Lung (tissue), 12 donors: ENCODE results near the gene MRTFB. TPM values are rescaled to one million over a fixed set of nuclear protein-coding genes. Genes with fewer than 3 reads are reported as not detected.
"Not testable (repeated sequence)": the region's sequence is repeated elsewhere in the genome, so short reads cannot be mapped to it uniquely, and the experiment has no call there.

Experiments used
- ATAC-seq: fragments of 200-7000 bp; cut with Tn5 transposase; one replicate; pipeline ENCODE4 v1.9.1; 2020; ENCODE audit warnings: moderate number of reproducible peaks; ENCODE audit not compliant: insufficient read depth, low FRiP score
- DNase-seq, 3 donors: peaks; one replicate each; pipeline ENCODE4 v3.0.0-alpha.2; 2013 to 2017
- H3K27ac ChIP-seq, 2 donors: one replicate each; pipeline ENCODE4 v1.5.1; 2013; ENCODE audit warnings: mild to moderate bottlenecking in 2 of 2, moderate library complexity in 2 of 2, control low read depth in 1 of 2, inconsistent platforms in 1 of 2, low read depth in 1 of 2, low read length in 1 of 2
- H3K27me3 ChIP-seq, 3 donors: one replicate each; pipeline ENCODE4 v1.5.1; 2013; ENCODE audit warnings: low read length in 2 of 3; ENCODE audit not compliant: control insufficient read depth in 3 of 3, insufficient read depth in 3 of 3
- H3K36me3 ChIP-seq, 4 donors: one replicate each; pipeline ENCODE4 v1.5.1; 2013; ENCODE audit warnings: low read length in 4 of 4, mild to moderate bottlenecking in 1 of 4, moderate library complexity in 1 of 4; ENCODE audit not compliant: control insufficient read depth in 4 of 4, insufficient read depth in 4 of 4
- H3K4me1 ChIP-seq, 5 donors: one replicate each; pipeline ENCODE4 v1.5.1; 2013; ENCODE audit warnings: low read length in 5 of 5, mild to moderate bottlenecking in 2 of 5, moderate library complexity in 1 of 5; ENCODE audit not compliant: control insufficient read depth in 5 of 5, insufficient read depth in 5 of 5
- H3K4me3 ChIP-seq: one replicate; pipeline ENCODE4 v1.5.1; 2013; ENCODE audit warnings: mild to moderate bottlenecking, control low read depth, moderate library complexity
- H3K9ac ChIP-seq, 2 donors: one replicate each; pipeline ENCODE4 v1.5.1; 2013; ENCODE audit warnings: low read length in 2 of 2, control low read depth in 1 of 2; ENCODE audit not compliant: insufficient read depth in 1 of 2
- H3K9me3 ChIP-seq, 4 donors: one replicate each; pipeline ENCODE4 v1.5.1; 2013; ENCODE audit warnings: low read length in 3 of 4, mild to moderate bottlenecking in 1 of 4, moderate library complexity in 1 of 4; ENCODE audit not compliant: control insufficient read depth in 4 of 4, insufficient read depth in 3 of 4
- WGBS, 2 donors: extraction: QIAGEN DNeasy Blood & Tissue Kit; methylation state at CpG; one replicate each; pipeline ENCODE4 v1.1.7; 2013; 5-methylcytosine and 5-hydroxymethylcytosine counted together
- polyA plus RNA-seq, 2 donors: library from polyadenylated mRNA; stranded (reverse); fragments of 200-250 nt; gene quantifications; one replicate each; pipeline ENCODE4 v1.2.1, GENCODE V29; 2013
- total RNA-seq, 2 donors: library from RNA; depleted of rRNA in 1 of 2; stranded (reverse); fragments of >200 nt in 1 of 2; gene quantifications; one replicate each; pipeline ENCODE4 v1.2.1, GENCODE V29; 2014 to 2021
- TF ChIP-seq, protein P1 (sequence below): IDR thresholded peaks from 2 replicates; pipeline ENCODE4 v1.5.1; 2012; ENCODE audit warnings: mild to moderate bottlenecking; ENCODE audit errors: control extremely low read depth, extremely low read depth
- donor health status: control.
- donor health status: control.
- donor health status: Bipolar disorder and iron deficiency.
- donor health status: healthy.
- donor health status: DM: yes; HTN: yes; CAD: no.

Gene MRTFB
- total and polyA plus RNA-seq, 4 donors: 8.8 to 50.9 (median 27.8) TPM

GRCh38 chr16:14181371-14182050 is 110.4 kb downstream of the MRTFB start:
- peaks cover 2 to 25% (median 7%) of the 10 kb centered on the region in 5 donors for H3K4me1 ChIP-seq
- no peaks in the 10 kb centered on the region for H3K36me3 ChIP-seq
- H3K27ac ChIP-seq: no peak overlapping the region
- no peak overlapping the region for H3K4me3 ChIP-seq
- 75 to 83% methylated on average over 2 of the region's 2 CpGs for WGBS, 2 donors
- ATAC-seq: no peak
- peak in 2 of 3 donors; percentile 45 to 47 for DNase-seq
- TF ChIP-seq, protein P1, sequence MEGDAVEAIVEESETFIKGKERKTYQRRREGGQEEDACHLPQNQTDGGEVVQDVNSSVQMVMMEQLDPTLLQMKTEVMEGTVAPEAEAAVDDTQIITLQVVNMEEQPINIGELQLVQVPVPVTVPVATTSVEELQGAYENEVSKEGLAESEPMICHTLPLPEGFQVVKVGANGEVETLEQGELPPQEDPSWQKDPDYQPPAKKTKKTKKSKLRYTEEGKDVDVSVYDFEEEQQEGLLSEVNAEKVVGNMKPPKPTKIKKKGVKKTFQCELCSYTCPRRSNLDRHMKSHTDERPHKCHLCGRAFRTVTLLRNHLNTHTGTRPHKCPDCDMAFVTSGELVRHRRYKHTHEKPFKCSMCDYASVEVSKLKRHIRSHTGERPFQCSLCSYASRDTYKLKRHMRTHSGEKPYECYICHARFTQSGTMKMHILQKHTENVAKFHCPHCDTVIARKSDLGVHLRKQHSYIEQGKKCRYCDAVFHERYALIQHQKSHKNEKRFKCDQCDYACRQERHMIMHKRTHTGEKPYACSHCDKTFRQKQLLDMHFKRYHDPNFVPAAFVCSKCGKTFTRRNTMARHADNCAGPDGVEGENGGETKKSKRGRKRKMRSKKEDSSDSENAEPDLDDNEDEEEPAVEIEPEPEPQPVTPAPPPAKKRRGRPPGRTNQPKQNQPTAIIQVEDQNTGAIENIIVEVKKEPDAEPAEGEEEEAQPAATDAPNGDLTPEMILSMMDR: no peak
- peaks cover 0 to 3% (median 0%) of the 10 kb centered on the region in 4 donors for H3K9me3 ChIP-seq
- H3K9ac ChIP-seq: no peak overlapping the region
- no peaks in the 10 kb centered on the region for H3K27me3 ChIP-seq

DNA sequence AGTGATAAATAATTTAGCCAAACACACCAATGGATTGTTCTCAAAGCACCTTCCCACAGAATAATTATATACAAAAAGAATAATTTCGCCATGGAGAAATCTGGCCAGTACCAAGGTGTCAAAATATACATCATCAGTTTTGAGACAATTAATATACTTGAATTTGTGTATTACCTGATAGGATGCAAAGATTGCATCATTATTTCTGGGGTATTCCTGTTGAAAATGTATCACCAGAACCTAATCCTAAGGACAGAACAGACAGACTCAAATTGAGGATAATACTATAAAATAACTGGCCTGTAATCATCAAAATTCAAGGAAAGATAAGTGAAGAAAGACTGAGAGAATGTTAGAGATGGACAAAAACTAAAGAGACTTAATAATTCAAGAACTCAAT is 111.9 kb downstream of the MRTFB start:
- DNase-seq (no peak), ATAC-seq (no peak)
- H3K4me3 ChIP-seq: no peak overlapping the region
- no peaks in the 10 kb centered on the region for H3K36me3 ChIP-seq
- no peaks in the 10 kb centered on the region for H3K27me3 ChIP-seq
- H3K27ac ChIP-seq: no peak overlapping the region
- H3K9me3 ChIP-seq: peaks cover 0 to 3% (median 0%) of the 10 kb centered on the region in 4 donors
- 95% methylated on average over 1 of the region's 1 CpG for WGBS, 2 donors
- no peak overlapping the region for H3K9ac ChIP-seq
- peaks cover 4 to 38% (median 9%) of the 10 kb centered on the region in 5 donors for H3K4me1 ChIP-seq
- TF ChIP-seq, protein P1: no peak

DNA sequence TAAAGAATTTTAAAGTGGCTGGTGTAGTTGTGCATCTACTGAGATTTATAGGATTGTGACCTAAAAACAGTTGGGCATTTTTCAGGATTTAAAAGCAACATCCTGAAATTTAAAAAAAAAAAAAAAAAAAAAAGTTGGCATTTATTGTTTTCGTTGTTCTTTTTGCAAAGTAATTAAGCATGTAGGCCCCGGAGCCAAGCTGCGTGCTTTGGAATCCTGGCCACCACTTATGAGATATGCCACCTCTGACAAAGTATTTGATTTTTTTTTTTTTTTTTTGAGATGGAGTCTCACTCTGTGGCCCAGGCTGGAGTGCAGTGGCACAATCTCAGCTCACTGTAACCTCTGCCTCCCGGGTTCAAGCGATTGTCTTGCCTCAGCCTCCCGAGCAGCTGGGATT is 112.8 kb downstream of the MRTFB start:
- H3K9ac ChIP-seq, H3K9me3 ChIP-seq, H3K4me3 ChIP-seq, H3K27me3 ChIP-seq, ATAC-seq, H3K36me3 ChIP-seq, DNase-seq, H3K27ac ChIP-seq: not testable (repeated sequence)
- H3K4me1 ChIP-seq: peaks cover 4 to 38% (median 9%) of the 10 kb centered on the region in 5 donors
- 88 to 92% methylated on average over 6 of the region's 6 CpGs for WGBS, 2 donors

DNA sequence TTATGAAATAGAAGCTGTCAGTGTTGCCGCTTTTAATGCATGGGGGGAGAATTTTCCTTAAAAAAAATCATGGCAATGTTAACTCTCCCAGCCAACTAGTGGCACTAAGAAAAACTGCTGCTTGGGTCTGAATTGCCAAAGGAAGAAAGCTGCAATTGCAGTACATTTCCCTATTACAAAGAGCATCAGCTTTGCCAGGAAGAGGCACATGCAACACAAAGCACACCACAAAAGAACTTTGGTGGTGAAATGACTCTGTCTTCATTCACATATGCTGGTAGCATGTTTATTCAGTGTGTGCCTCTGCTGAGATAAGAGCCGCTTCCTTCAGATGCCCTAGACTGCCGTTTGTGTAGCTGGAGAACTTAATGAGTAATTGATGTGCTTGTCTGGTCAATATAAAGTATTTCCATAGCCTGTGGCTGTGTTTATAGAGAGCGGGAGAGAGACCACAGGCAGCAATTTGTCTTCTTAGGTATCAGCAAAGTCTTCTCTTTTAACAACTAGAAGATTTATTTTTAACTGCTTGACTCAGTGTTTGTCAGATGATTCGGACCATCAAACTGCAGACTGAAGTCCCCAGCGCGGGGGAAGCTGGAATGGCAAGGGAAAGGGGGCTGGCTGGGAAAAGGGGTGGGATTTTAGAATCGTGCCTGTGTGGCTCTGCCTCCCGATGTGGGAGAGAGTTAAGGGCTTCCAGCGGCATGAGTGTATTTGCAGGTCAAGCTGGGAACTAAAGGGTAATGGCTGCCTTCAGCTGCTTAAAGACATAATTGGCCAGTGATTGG is 115.1 kb downstream of the MRTFB start:
- H3K9ac ChIP-seq: peak overlapping the region in 1 of 2 donors; percentile 57
- peaks cover 0 to 2% (median 0%) of the 10 kb centered on the region in 4 donors for H3K36me3 ChIP-seq
- no peaks in the 10 kb centered on the region for H3K27me3 ChIP-seq
- WGBS, 2 donors: 44 to 60% methylated on average over 10 of the region's 10 CpGs
- peak overlapping the region; percentile 32 for H3K4me3 ChIP-seq
- H3K27ac ChIP-seq: peak overlapping the region; percentile 76 to 85
- H3K9me3 ChIP-seq: no peaks in the 10 kb centered on the region
- peak; percentile 66 to 81 (median 79) for DNase-seq
- TF ChIP-seq, protein P1: no peak
- ATAC-seq: peak; percentile 42
- H3K4me1 ChIP-seq: peaks cover 3 to 36% (median 8%) of the 10 kb centered on the region in 5 donors
